ENCODE results near the gene DHFR.

DNA sequence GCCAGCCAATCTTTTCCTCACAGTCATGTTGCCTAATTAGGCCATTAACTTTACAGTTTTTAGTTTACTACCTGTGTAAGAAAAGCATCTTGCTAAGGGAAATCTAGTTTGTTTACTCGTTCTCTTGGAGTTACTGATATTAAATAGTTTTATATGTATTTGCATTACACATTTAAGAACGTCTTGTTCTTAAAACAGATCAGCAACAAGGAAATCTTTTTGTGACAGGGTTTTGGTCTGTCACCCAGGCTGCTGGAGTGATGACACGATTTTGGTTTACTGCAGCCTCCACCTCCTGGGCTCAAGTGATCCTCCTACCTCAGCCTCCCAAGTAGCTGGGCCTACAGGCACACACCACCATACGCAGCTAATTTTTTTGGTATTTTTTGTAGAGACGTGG lies 29.6 kb downstream of the DHFR start:
- TF ChIP-seq POLR2AphosphoS5 (IDR thresholded peaks at IDR 0.05; ENCODE audit: low read depth, low read length) (no peak), TCF7L2 (IDR thresholded peaks at IDR 0.05; ENCODE audit: low read depth, low read length) (no peak)
- TF ChIP-seq, protein P1, sequence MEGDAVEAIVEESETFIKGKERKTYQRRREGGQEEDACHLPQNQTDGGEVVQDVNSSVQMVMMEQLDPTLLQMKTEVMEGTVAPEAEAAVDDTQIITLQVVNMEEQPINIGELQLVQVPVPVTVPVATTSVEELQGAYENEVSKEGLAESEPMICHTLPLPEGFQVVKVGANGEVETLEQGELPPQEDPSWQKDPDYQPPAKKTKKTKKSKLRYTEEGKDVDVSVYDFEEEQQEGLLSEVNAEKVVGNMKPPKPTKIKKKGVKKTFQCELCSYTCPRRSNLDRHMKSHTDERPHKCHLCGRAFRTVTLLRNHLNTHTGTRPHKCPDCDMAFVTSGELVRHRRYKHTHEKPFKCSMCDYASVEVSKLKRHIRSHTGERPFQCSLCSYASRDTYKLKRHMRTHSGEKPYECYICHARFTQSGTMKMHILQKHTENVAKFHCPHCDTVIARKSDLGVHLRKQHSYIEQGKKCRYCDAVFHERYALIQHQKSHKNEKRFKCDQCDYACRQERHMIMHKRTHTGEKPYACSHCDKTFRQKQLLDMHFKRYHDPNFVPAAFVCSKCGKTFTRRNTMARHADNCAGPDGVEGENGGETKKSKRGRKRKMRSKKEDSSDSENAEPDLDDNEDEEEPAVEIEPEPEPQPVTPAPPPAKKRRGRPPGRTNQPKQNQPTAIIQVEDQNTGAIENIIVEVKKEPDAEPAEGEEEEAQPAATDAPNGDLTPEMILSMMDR (IDR thresholded peaks at IDR 0.05) = no peak

All from Panc1 (cell line).